ENCODE data around the gene RPRD2.
A peak's percentile ranks its signal among the peaks of the same experiment; 100 is the strongest.

The RPRD2 gene

GRCh38 chr1:150474869-150475268, 110.9 kb downstream of the RPRD2 start:
- TF ChIP-seq GATA2 (IDR thresholded peaks at IDR 0.05; ENCODE audit: low read depth, low read length), result no peak
- no peak for TF ChIP-seq GATA3 (IDR thresholded peaks at IDR 0.05; ENCODE audit: low read depth, low read length)

GRCh38 chr1:150476754-150477153, 112.8 kb downstream of the RPRD2 start:
- TF ChIP-seq GATA3 (IDR thresholded peaks at IDR 0.05; ENCODE audit: low read depth, low read length), result no peak
- TF ChIP-seq GATA2 (IDR thresholded peaks at IDR 0.05; ENCODE audit: low read depth, low read length), result no peak

- TF ChIP-seq GATA3 (IDR thresholded peaks at IDR 0.05; ENCODE audit: low read depth, low read length) (no peak), GATA2 (IDR thresholded peaks at IDR 0.05; ENCODE audit: low read depth, low read length) (no peak)
These were observed 113.4 kb downstream of the RPRD2 start for GRCh38 chr1:150477320-150477719.

- TF ChIP-seq GATA2 (IDR thresholded peaks at IDR 0.05; ENCODE audit: low read depth, low read length), result no peak
- TF ChIP-seq GATA3 (IDR thresholded peaks at IDR 0.05; ENCODE audit: low read depth, low read length), result no peak
These were observed 113.8 kb downstream of the RPRD2 start for GRCh38 chr1:150477733-150478132.

GRCh38 chr1:150479370-150479769, 115.4 kb downstream of the RPRD2 start:
- no peak for TF ChIP-seq GATA3 (IDR thresholded peaks at IDR 0.05; ENCODE audit: low read depth, low read length)
- no peak for TF ChIP-seq GATA2 (IDR thresholded peaks at IDR 0.05; ENCODE audit: low read depth, low read length)

- TF ChIP-seq GATA3 (IDR thresholded peaks at IDR 0.05; ENCODE audit: low read depth, low read length) (no peak), GATA2 (IDR thresholded peaks at IDR 0.05; ENCODE audit: low read depth, low read length) (no peak)
These were observed 116.0 kb downstream of the RPRD2 start for GRCh38 chr1:150479927-150480352.

- no peak for TF ChIP-seq GATA3 (IDR thresholded peaks at IDR 0.05; ENCODE audit: low read depth, low read length)
- TF ChIP-seq GATA2 (IDR thresholded peaks at IDR 0.05; ENCODE audit: low read depth, low read length), result no peak
These were observed 120.5 kb downstream of the RPRD2 start for GRCh38 chr1:150484431-150484830.

- no peak for TF ChIP-seq GATA3 (IDR thresholded peaks at IDR 0.05; ENCODE audit: low read depth, low read length)
- TF ChIP-seq GATA2 (IDR thresholded peaks at IDR 0.05; ENCODE audit: low read depth, low read length), result no peak
These were observed 120.9 kb downstream of the RPRD2 start for GRCh38 chr1:150484861-150485260.

GRCh38 chr1:150486966-150487762, 123.2 kb downstream of the RPRD2 start, which contains the start of gene TARS2:
TSS of gene TARS2 (plus strand) at chr1:150487419. CDS start at chr1:150487451, 32 bp downstream.
- peak; percentile 38; the same call in 1 of the 2 replicates for TF ChIP-seq GATA2 (IDR thresholded peaks at IDR 0.05; ENCODE audit: low read depth, low read length)
- no peak for TF ChIP-seq GATA3 (IDR thresholded peaks at IDR 0.05; ENCODE audit: low read depth, low read length)

- TF ChIP-seq GATA3 (IDR thresholded peaks at IDR 0.05; ENCODE audit: low read depth, low read length) (no peak), GATA2 (IDR thresholded peaks at IDR 0.05; ENCODE audit: low read depth, low read length) (no peak)
These were observed 123.8 kb downstream of the RPRD2 start for GRCh38 chr1:150487763-150488115.

GRCh38 chr1:150493175-150493574, 129.2 kb downstream of the RPRD2 start:
- no peak for TF ChIP-seq GATA3 (IDR thresholded peaks at IDR 0.05; ENCODE audit: low read depth, low read length)
- no peak for TF ChIP-seq GATA2 (IDR thresholded peaks at IDR 0.05; ENCODE audit: low read depth, low read length)

- TF ChIP-seq GATA2 (IDR thresholded peaks at IDR 0.05; ENCODE audit: low read depth, low read length) (no peak), GATA3 (IDR thresholded peaks at IDR 0.05; ENCODE audit: low read depth, low read length) (no peak)
These were observed 134.4 kb downstream of the RPRD2 start for GRCh38 chr1:150498342-150498741.

GRCh38 chr1:150505431-150505830, 141.5 kb downstream of the RPRD2 start:
- TF ChIP-seq GATA2 (IDR thresholded peaks at IDR 0.05; ENCODE audit: low read depth, low read length) (no peak), GATA3 (IDR thresholded peaks at IDR 0.05; ENCODE audit: low read depth, low read length) (no peak)

- TF ChIP-seq GATA3 (IDR thresholded peaks at IDR 0.05; ENCODE audit: low read depth, low read length) (no peak), GATA2 (IDR thresholded peaks at IDR 0.05; ENCODE audit: low read depth, low read length) (no peak)
These were observed 144.2 kb downstream of the RPRD2 start, which contains the start of gene ECM1 for GRCh38 chr1:150507912-150508864. TSS of gene ECM1 (plus strand) at chr1:150508109. CDS start at chr1:150508210, 101 bp downstream.
